ENCODE measurements around the gene NOC4L.

Gene NOC4L

GRCh38 chr12:132155771-132156572 lies 11.7 kb downstream of the NOC4L start:
- no peak for DNase-seq

- no peak for DNase-seq
Measured at GRCh38 chr12:132156573-132157325, 12.5 kb downstream of the NOC4L start.

- DNase-seq: no peak
Measured at GRCh38 chr12:132157733-132158409, 13.6 kb downstream of the NOC4L start.

- no peak for DNase-seq
Measured at GRCh38 chr12:132158677-132159554, 14.7 kb downstream of the NOC4L start.

GRCh38 chr12:132159555-132160003 lies 15.3 kb downstream of the NOC4L start:
- DNase-seq: no peak

- no peak for DNase-seq
Measured at GRCh38 chr12:132160016-132160415, 15.8 kb downstream of the NOC4L start.

GRCh38 chr12:132160601-132161035 lies 16.4 kb downstream of the NOC4L start:
- no peak for DNase-seq

GRCh38 chr12:132161036-132161781 lies 17.0 kb downstream of the NOC4L start:
- no peak for DNase-seq

GRCh38 chr12:132161796-132162507 lies 17.7 kb downstream of the NOC4L start:
- DNase-seq: no peak

GRCh38 chr12:132162508-132163031 lies 18.3 kb downstream of the NOC4L start:
- peak in 24 of 58 donors; percentile 12 to 49 (median 19) for DNase-seq

- DNase-seq: peak in 1 of 58 donors; percentile 43
Measured at GRCh38 chr12:132163041-132163910, 19.0 kb downstream of the NOC4L start.

- no peak for DNase-seq
Measured at GRCh38 chr12:132163911-132164288, 19.6 kb downstream of the NOC4L start.

- DNase-seq: no peak
Measured at GRCh38 chr12:132164426-132164825, 20.2 kb downstream of the NOC4L start.

GRCh38 chr12:132165584-132165983 lies 21.3 kb downstream of the NOC4L start:
- no peak for DNase-seq

- DNase-seq: no peak
Measured at GRCh38 chr12:132166093-132166492, 21.8 kb downstream of the NOC4L start.

- DNase-seq: no peak
Measured at GRCh38 chr12:132166801-132167591, 22.7 kb downstream of the NOC4L start.

GRCh38 chr12:132167611-132168310 lies 23.5 kb downstream of the NOC4L start:
- no peak for DNase-seq
